ENCODE data around the gene SCNN1A.

SCNN1A gene

DNA sequence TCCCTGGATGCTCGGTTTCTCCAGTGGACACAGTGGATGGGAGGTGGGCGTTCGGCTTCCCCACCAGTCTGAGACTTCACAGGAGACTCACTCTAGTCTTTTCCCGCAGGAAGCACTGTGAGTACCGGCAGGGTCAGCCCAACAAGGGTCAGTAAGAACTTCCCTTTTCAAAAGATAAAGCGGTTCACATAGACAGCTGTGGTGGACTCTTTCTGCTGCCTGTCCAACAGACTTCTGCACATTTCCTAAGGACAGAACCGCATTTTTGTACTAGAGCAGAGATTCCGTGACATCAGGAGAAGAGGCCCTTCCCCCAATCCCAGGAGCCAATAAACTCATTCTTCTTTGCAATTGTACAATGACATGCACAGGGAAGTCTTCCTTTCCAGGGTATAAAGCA, 19.0 kb upstream of the SCNN1A start:
- TF ChIP-seq FOXP2 (optimal IDR thresholded peaks at IDR 0.05; ENCODE audit: borderline replicate concordance, extremely low read depth, extremely low read length, insufficient read depth), result no peak
- no peak for TF ChIP-seq TAF1 (IDR thresholded peaks at IDR 0.05; ENCODE audit: borderline replicate concordance, insufficient read depth, low read length)
- no peak for TF ChIP-seq POLR2AphosphoS5 (IDR thresholded peaks at IDR 0.05; ENCODE audit: low read depth, low read length)
- TF ChIP-seq, protein P1, sequence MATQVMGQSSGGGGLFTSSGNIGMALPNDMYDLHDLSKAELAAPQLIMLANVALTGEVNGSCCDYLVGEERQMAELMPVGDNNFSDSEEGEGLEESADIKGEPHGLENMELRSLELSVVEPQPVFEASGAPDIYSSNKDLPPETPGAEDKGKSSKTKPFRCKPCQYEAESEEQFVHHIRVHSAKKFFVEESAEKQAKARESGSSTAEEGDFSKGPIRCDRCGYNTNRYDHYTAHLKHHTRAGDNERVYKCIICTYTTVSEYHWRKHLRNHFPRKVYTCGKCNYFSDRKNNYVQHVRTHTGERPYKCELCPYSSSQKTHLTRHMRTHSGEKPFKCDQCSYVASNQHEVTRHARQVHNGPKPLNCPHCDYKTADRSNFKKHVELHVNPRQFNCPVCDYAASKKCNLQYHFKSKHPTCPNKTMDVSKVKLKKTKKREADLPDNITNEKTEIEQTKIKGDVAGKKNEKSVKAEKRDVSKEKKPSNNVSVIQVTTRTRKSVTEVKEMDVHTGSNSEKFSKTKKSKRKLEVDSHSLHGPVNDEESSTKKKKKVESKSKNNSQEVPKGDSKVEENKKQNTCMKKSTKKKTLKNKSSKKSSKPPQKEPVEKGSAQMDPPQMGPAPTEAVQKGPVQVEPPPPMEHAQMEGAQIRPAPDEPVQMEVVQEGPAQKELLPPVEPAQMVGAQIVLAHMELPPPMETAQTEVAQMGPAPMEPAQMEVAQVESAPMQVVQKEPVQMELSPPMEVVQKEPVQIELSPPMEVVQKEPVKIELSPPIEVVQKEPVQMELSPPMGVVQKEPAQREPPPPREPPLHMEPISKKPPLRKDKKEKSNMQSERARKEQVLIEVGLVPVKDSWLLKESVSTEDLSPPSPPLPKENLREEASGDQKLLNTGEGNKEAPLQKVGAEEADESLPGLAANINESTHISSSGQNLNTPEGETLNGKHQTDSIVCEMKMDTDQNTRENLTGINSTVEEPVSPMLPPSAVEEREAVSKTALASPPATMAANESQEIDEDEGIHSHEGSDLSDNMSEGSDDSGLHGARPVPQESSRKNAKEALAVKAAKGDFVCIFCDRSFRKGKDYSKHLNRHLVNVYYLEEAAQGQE (IDR thresholded peaks at IDR 0.05; ENCODE audit: insufficient read depth in 1 of 2, low read depth in 2 of 2, low read length in 2 of 2), result no peak
- no peak for TF ChIP-seq SIN3A (IDR thresholded peaks at IDR 0.05; ENCODE audit: borderline replicate concordance, insufficient read depth, low read length)

GRCh38 chr12:6393109-6393508, 17.7 kb upstream of the SCNN1A start:
- no peak for TF ChIP-seq FOXP2 (optimal IDR thresholded peaks at IDR 0.05; ENCODE audit: borderline replicate concordance, extremely low read depth, extremely low read length, insufficient read depth)
- no peak for TF ChIP-seq SIN3A (IDR thresholded peaks at IDR 0.05; ENCODE audit: borderline replicate concordance, insufficient read depth, low read length)
- TF ChIP-seq, protein P1 (IDR thresholded peaks at IDR 0.05; ENCODE audit: insufficient read depth in 1 of 2, low read depth in 2 of 2, low read length in 2 of 2), result no peak
- no peak; the same call in 1 of the 2 replicates for TF ChIP-seq POLR2AphosphoS5 (IDR thresholded peaks at IDR 0.05; ENCODE audit: low read depth, low read length)
- TF ChIP-seq TAF1 (IDR thresholded peaks at IDR 0.05; ENCODE audit: borderline replicate concordance, insufficient read depth, low read length), result no peak

- no peak for TF ChIP-seq SIN3A (IDR thresholded peaks at IDR 0.05; ENCODE audit: borderline replicate concordance, insufficient read depth, low read length)
- TF ChIP-seq POLR2AphosphoS5 (IDR thresholded peaks at IDR 0.05; ENCODE audit: low read depth, low read length), result no peak
- no peak for TF ChIP-seq TAF1 (IDR thresholded peaks at IDR 0.05; ENCODE audit: borderline replicate concordance, insufficient read depth, low read length)
- TF ChIP-seq FOXP2 (optimal IDR thresholded peaks at IDR 0.05; ENCODE audit: borderline replicate concordance, extremely low read depth, extremely low read length, insufficient read depth), result no peak
These were observed 17.1 kb upstream of the SCNN1A start for GRCh38 chr12:6392504-6392903.

DNA sequence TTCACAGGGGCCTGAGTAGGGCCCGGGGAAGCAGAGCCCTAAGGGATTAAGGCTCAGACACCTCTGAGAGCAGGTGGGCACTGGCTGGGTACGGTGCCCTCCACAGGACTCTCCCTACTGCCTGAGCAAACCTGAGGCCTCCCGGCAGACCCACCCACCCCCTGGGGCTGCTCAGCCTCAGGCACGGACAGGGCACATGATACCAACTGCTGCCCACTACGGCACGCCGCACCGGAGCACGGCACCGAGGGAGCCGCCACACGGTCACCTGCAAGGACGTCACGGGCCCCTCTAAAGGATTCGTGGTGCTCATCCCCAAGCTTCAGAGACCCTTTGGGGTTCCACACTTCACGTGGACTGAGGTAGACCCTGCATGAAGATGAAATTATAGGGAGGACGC, 15.7 kb upstream of the SCNN1A start:
- no peak for TF ChIP-seq POLR2AphosphoS5 (IDR thresholded peaks at IDR 0.05; ENCODE audit: low read depth, low read length)
- no peak for TF ChIP-seq TAF1 (IDR thresholded peaks at IDR 0.05; ENCODE audit: borderline replicate concordance, insufficient read depth, low read length)
- TF ChIP-seq, protein P1 (IDR thresholded peaks at IDR 0.05; ENCODE audit: insufficient read depth in 1 of 2, low read depth in 2 of 2, low read length in 2 of 2), result no peak
- TF ChIP-seq FOXP2 (optimal IDR thresholded peaks at IDR 0.05; ENCODE audit: borderline replicate concordance, extremely low read depth, extremely low read length, insufficient read depth), result no peak
- no peak for TF ChIP-seq SIN3A (IDR thresholded peaks at IDR 0.05; ENCODE audit: borderline replicate concordance, insufficient read depth, low read length)

- TF ChIP-seq POLR2AphosphoS5 (IDR thresholded peaks at IDR 0.05; ENCODE audit: low read depth, low read length) (peak; percentile 33; the same call in 1 of the 2 replicates), TAF1 (IDR thresholded peaks at IDR 0.05; ENCODE audit: borderline replicate concordance, insufficient read depth, low read length) (no peak)
These were observed 14.9 kb upstream of the SCNN1A start for GRCh38 chr12:6390084-6390799.

GRCh38 chr12:6387541-6387940, 12.2 kb upstream of the SCNN1A start:
- TF ChIP-seq, protein P1 (IDR thresholded peaks at IDR 0.05; ENCODE audit: insufficient read depth in 1 of 2, low read depth in 2 of 2, low read length in 2 of 2), result no peak

Data from PFSK-1 (cell line).